DMS 273 (cell line): ENCODE measurements around the gene ACLY.
A peak's percentile ranks its signal among the peaks of the same experiment; 100 is the strongest.

Experiments
- DNase-seq: peaks from one replicate; lab custom pipeline; 2025; ENCODE audit not compliant: unreplicated experiment; lab: John Stamatoyannopoulos, UW

Gene ACLY

GRCh38 chr17:41918314-41919164, at the start of gene ACLY:
Gene ACLY, minus strand, starts transcription at chr17:41918951. Its CDS starts 5,078 bp downstream, at chr17:41913873.
- DNase-seq = peak; percentile 100

GRCh38 chr17:41967921-41968578, 49.3 kb upstream of the ACLY start:
- no peak for DNase-seq

GRCh38 chr17:41967141-41967920, 48.6 kb upstream of the ACLY start:
- DNase-seq = peak; percentile 72

- peak; percentile 97 for DNase-seq
Measured at GRCh38 chr17:41966463-41967140, 47.9 kb upstream of the ACLY start, which contains the start of gene CNP. Gene CNP, plus strand, starts transcription at chr17:41966795. Its CDS starts 90 bp downstream, at chr17:41966885.

GRCh38 chr17:41965694-41966462, 47.1 kb upstream of the ACLY start:
- peak; percentile 84 for DNase-seq

GRCh38 chr17:41962768-41963434, 44.1 kb upstream of the ACLY start:
- peak; percentile 88 for DNase-seq

GRCh38 chr17:41962111-41962510, 43.4 kb upstream of the ACLY start:
- DNase-seq = peak; percentile 44

- peak; percentile 76 for DNase-seq
Measured at GRCh38 chr17:41959336-41960095, 40.8 kb upstream of the ACLY start.

- no peak for DNase-seq
Measured at GRCh38 chr17:41959030-41959335, 40.2 kb upstream of the ACLY start.

GRCh38 chr17:41957869-41958439, 39.2 kb upstream of the ACLY start:
- DNase-seq = no peak

GRCh38 chr17:41957031-41957868, 38.5 kb upstream of the ACLY start:
- DNase-seq = no peak

- no peak for DNase-seq
Measured at GRCh38 chr17:41956522-41956921, 37.8 kb upstream of the ACLY start.

- no peak for DNase-seq
Measured at GRCh38 chr17:41948762-41949460, 30.2 kb upstream of the ACLY start.

GRCh38 chr17:41944943-41945342, 26.2 kb upstream of the ACLY start:
- no peak for DNase-seq

GRCh38 chr17:41943492-41943891, 24.7 kb upstream of the ACLY start:
- no peak for DNase-seq

GRCh38 chr17:41942626-41943373, 24.0 kb upstream of the ACLY start:
- DNase-seq = no peak
